ENCODE measurements around the gene UTP15. TPM values are rescaled to one million over a fixed set of nuclear protein-coding genes. Genes with fewer than 3 reads are reported as not detected.
A peak's percentile ranks its signal among the peaks of the same experiment; 100 is the strongest.

UTP15 gene
- total RNA-seq, 1 experiment from 2014 or later: 20.0 TPM

DNA sequence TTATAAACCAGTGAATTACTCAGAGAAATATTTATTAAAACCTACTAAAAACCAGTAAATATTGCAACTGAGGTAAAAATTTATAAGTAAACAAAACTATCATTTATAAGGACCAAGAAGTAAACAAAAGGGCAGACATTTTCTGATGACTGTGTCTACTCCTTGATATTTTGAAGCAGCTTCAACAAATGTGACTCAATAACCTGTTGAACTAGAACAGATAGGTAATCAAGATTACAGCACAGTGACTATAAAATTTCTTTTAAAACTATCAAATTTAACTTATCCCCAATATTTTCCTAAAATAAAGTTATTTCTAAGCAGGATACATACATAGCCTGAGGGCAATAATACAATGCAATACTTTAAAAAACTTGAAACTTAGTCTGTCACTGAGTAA lies 12.9 kb upstream of the UTP15 start:
- in situ Hi-C loops (cut with HindIII; ENCODE audit: low sequenced_read_pairs): no loop called here
- DNase-seq (ENCODE audit: low spot score): no peak

DNA sequence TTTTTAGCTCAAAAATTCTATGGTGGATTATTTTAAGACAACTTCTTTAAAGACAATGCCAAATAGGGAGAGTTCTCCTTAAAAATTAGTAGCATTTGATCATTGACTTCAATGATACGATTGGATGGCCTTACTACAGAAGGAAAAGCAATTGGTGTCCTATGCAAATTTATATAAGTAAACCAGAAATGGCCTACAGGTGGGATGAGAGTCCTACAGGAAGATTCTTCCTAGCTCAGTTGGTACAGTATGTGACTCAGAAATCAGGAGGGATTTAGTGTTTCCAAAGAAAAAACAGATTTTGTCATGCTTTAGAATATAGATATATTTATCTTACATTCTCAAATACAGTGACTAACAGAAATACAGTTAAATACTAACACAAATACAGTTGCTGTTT lies 6.6 kb upstream of the UTP15 start:
- in situ Hi-C loops (cut with HindIII; ENCODE audit: low sequenced_read_pairs): no loop called here
- no peak for DNase-seq (ENCODE audit: low spot score)

DNA sequence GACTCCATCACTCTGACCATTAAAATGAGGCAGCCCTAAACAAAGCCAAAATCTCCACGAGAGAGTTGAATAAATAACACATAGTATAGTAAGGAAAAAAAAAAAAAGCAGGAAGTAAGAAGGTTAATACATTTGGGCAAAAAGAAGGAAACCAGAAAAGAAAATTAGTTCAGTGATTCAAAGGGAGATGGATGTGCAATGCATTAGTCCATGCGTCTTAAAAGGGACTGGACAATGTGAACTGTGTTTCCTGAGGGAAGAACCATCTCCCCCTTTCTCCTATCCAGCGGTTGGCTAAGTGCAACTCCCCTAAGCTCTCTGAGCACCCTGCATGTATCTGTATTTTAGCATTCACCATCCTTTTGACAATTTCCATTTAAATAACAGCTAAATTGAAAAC lies 1.5 kb upstream of the UTP15 start:
- no peak for DNase-seq (ENCODE audit: low spot score)
- in situ Hi-C loops (cut with HindIII; ENCODE audit: low sequenced_read_pairs): no loop called here

DNA sequence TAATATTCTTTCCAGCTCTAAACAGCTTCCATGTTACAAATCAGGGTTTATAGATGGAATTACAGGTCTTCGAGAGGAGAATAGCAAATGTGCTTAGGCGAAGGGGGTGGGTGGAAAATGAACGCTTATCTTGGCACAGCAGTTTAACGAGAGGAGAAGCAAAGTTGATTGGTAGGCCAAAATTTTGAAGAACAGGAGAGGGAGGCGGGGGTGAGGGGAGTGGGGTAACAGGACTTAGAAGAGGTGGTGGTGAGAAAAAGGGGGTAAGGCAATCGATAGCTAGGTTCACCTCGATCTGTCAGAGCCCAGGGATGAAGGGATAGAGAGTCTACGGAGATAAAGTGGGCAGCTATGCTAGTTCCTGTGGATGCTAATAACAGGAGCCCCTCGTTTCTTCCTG lies 868 bp upstream of the UTP15 start:
- DNase-seq (ENCODE audit: low spot score): no peak
- in situ Hi-C loops (cut with HindIII; ENCODE audit: low sequenced_read_pairs): no loop called here

DNA sequence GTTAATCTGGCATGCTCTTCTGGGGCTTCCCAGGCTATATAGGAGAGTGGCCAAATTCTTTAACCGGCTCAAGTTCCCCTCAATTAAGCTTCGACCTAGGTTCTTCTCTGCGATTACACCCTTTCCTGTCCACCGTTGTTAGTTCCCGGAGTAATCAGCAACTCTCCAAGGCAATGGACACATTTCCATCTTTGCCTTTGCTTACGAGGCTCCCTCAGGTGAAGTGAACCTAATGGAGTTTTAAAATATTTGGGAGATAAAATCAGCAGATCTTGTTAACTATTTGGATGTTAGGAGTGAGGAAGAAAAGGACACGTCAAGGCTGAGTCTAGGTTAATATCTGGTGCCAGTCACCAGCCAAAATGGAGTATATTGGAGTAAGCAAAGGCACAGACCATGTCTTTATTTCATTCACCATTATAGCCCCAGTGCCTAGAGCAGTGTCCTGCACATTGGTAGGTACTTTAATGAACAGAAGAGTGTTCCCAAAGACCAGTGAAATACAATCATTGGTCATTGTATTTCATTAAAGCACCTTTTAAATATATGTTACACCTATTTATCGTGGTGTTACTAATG lies 515 bp downstream of the UTP15 start:
- DNase-seq (ENCODE audit: low spot score): no peak
- in situ Hi-C loops (cut with HindIII; ENCODE audit: low sequenced_read_pairs): no loop called here

DNA sequence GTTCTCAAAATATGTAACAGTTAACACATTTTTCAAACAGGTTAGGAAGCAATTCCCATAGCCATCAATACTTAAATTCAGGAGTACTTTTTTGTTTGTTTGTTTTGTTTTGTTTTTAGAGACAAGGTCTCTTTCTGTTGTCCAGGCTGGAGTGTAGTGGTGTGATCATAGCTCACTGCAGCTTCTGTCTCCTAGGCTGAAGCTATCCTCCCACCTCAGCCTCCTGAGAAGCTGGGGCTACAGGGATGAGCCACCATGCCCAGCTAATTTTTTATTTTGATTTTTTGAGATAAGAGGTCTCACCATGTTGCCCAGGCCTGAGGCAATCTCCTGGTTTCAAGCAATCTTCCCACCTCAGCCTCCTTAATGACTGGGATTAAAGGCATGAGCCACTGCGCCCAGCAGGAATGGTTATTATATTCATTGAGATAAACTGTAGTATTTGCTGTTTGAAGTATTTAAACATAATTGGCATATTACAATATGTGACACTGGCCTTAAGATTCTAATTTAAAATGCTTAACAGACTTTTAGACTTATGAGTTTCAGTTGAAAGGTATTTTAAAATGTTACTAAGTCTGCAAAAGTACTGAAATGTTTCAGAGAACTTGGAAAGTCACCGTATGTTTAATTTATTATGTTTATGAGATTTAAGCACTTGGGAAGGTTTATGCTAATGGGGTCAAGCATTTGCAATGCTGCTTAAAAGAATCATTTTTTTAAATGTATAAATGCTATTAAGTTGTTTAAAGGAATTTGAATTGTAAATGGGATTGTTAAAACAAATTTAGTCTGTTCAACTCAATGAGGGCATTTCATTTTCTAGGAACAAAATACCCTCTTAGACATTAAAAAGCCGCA lies 17.0 kb downstream of the UTP15 start:
- in situ Hi-C loops (cut with HindIII; ENCODE audit: low sequenced_read_pairs): no loop called here
- DNase-seq (ENCODE audit: low spot score): no peak

DNA sequence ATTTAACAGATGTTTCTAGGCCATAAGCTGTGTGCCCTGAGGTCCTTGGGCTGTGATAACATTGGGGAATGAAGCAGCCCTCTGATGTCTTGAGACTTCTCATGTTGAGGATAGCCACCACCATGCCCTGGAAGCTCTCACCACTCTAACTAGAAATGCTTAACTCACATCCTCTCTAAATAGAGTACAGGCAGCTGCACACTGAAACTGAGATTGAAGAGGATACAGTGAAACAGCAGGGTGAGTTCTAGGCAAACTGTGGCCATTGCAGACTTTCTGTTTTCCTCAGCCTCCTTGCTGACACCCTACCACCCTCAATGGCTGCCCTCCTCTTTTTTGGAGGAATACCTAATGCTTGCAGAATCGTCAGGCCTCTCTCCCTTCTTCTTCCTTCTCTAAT lies 22.4 kb downstream of the UTP15 start:
- in situ Hi-C loops (cut with HindIII; ENCODE audit: low sequenced_read_pairs): no loop called here
- DNase-seq (ENCODE audit: low spot score): no peak

DNA sequence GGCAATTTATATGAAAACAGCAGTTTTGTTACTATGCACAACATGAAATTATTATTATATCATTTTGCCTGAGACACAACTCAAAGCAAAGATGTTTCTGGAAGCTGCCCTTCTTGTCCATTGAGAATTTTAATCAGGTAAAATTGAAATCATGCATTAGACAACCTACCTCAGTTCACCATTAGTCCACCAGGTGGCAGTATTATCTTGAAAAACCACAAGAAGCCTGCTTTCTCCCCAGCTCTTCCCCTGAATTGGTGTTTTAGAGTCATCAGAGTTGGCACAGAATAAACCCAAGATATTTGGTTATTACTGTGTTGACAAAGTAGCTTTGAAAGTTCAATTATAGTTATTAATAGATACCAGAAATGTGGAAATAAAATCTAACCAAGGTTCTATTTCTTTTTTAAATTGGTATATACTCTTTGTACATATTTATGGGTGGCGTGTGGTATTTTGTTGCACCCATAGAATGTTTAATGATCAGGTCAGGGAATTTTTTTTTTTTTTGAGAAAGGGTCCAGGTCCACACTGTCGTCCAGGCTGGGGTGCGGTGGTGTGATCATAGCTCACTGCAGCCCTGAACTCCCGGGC lies 25.7 kb downstream of the UTP15 start:
- in situ Hi-C loops (cut with HindIII; ENCODE audit: low sequenced_read_pairs): no loop called here
- peak; percentile 80 for DNase-seq (ENCODE audit: low spot score)

DNA sequence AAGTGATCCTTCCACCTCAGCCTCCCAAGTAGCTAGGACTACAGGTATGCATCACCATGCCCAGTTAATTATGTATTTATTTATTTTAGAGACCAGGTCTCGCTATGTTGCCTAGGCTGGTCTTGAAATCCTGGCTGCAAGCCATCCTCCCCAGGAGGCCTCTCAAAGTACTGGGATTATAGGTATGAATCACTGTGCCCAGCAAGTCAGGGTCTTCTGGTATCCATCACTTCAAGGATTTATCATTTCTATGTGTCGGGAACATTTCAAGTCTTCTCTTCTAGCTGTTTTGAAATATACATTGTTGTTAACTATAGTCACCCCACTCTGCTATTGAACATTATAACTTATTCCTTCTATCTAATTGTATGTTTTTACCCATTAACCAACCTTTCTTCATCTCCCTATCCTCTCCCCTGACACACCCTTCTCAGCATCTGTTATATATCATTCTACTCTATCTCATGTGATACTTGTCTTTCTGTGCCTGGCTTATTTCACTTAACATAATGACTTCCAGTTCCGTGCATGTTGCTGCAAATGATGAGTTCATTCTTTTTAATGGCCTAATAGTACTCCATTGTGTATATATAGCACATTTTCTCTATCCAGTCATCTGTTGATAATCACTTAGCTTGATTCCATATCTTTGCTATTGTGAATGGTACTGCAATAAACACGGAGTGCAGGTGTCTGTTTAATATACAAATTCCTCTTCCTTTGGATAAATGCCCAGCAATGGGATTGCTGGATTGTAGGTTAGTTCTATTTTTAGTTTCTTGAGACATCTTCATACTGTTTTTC lies 26.4 kb downstream of the UTP15 start:
- no peak for DNase-seq (ENCODE audit: low spot score)
- in situ Hi-C loops (cut with HindIII; ENCODE audit: low sequenced_read_pairs): no loop called here

DNA sequence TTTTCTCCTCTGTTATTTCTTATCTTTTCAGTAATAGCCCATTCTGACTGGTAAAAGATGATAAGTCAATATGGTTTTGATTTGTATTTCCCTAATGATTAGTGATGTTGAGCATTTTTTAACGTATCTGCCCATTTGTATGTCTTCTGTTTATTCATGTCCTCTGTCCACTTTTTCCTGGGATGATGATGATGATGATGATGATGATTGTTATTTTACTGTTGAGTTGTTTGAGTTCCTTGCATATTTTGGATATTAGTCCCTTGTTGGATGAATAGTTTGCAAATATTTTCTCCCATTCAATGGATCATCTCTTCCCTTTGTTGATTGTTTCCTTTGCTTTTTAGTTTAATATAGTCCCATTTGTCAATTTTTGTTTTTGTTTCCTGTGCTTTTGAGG lies 27.0 kb downstream of the UTP15 start:
- in situ Hi-C loops (cut with HindIII; ENCODE audit: low sequenced_read_pairs): no loop called here
- no peak for DNase-seq (ENCODE audit: low spot score)

DNA sequence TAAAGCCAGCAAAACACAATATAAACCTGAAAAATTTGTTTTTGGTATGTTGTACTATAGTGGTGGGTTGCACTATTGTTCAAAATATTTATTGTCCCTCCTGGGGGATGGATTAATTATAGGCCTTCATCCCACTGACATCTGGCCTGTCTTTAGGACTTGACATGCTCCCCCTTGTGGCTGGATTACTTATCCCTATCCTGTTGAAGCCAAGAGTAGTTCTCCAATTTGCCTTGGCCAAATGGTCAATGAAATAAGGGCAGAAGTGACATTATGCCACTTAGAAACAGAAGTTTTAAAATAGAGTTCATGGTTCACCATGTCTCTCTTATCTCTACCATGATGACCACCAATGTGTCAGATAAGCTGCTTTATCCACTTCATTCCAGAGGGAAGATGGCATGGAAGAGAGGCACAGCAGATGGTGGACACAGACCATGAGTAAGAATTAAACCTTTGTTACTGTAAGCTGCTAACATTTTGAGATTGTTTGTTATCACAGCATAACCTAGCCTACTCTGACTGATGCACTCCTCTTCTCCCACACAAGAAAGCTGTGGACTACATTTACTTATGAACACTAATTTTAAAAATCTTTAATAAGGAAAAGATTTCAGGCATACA lies 31.3 kb downstream of the UTP15 start:
- no peak for DNase-seq (ENCODE audit: low spot score)
- in situ Hi-C loops (cut with HindIII; ENCODE audit: low sequenced_read_pairs): no loop called here

DNA sequence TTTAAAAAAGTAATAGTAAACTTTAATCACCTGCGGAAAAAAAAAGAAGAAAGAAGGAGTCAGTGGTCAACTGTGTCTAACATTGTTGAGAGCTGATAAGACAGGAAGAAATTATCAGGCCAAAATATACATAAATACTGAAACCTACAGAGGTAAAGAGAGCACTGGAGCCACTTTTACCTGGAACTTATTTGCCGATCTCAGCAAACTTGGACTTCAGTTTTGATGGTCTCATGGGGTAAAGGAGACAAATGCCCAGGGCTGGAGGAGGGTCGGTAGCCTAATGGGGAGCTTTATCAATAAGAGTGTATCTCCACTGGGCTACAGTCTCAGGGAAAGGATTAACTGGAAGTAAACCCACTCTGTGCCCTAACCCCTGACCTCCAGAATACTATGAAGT lies 33.8 kb downstream of the UTP15 start:
- no peak for DNase-seq (ENCODE audit: low spot score)
- in situ Hi-C loops (cut with HindIII; ENCODE audit: low sequenced_read_pairs): no loop called here

DNA sequence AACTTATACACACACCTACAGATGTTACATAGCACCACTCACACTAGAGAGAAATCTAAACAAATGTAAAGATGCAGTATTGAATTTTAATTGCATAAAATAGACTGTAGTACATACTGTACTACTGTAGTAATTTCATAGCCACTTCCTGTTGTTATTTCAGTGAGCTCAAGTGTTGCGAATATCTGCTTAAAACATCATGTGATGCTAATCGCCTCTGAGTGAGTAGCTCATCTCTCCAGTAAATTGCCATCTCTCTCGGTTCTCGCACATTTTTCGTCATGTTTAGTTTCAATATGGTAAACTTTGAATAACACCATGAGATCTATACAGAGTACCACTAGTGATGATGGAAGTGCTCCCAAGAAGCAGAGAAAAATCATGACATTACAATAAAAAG lies 38.5 kb downstream of the UTP15 start:
- DNase-seq (ENCODE audit: low spot score): no peak
- in situ Hi-C loops (cut with HindIII; ENCODE audit: low sequenced_read_pairs): no loop called here

DNA sequence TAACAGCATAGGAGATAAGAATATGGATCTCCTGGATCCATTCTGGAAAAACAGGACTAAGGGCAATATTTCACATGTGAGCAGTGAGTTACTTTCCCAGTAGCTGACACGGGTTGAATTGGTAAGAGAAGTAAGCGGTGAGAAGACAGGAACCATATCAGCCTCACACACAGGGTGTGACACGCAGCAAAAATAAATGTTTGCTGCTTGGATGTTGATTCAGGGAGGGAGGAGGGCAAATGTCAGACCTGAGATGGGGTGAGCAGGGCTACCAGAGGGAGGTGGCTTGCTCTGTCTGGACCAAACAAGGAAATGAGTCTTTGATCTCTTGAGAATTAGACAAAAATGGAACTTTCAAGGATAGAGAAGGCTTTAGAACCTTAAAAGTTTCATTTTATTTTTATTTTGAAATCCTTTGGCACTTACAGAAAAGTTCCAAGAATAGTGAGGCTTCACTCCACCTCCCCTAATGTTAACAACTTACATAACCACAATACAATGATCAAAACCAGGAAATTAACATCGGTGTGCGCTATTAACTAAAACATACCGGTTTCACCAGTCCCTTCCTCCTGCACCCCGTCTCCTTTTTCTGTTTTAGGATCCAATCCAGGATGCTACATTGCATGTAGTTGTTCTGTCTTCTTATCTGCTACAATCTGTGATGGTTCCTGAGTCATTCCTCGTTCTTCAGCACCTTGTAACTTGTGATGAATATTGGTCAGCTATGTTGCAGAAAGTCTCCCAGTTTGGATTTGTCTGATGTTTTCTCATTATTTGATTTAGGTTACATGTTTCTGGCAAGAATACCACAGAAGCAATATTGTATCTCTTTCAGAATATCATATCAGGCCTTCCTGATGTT lies 39.9 kb downstream of the UTP15 start:
- DNase-seq (ENCODE audit: low spot score): no peak
- in situ Hi-C loops (cut with HindIII; ENCODE audit: low sequenced_read_pairs): no loop called here

DNA sequence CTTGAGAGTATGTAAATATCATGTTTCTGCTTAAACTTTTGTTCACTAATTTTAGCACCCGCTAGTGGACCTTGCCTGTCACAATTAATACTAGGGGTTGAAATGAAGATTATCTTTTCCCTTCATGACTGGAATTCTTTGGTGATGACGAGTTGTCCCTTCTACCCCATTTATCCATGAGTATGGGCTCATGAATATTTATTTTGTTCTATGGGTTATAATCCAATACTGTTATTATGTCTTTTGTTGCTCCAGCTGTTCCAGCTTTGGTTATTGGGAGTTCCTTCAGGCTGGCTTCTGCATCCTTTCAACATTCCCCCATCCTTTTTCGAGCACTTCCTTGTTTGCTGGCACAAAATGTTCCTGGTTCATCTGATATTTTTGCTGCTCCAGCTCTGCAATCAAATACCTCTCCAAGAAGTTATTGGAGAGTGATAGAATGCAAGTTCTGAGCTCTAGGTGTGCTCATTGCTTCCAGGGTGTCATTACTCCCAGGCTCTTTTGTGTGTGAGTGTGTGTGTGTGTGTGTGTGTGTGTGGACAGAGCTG lies 40.7 kb downstream of the UTP15 start:
- in situ Hi-C loops (cut with HindIII; ENCODE audit: low sequenced_read_pairs): no loop called here
- no peak for DNase-seq (ENCODE audit: low spot score)

DNA sequence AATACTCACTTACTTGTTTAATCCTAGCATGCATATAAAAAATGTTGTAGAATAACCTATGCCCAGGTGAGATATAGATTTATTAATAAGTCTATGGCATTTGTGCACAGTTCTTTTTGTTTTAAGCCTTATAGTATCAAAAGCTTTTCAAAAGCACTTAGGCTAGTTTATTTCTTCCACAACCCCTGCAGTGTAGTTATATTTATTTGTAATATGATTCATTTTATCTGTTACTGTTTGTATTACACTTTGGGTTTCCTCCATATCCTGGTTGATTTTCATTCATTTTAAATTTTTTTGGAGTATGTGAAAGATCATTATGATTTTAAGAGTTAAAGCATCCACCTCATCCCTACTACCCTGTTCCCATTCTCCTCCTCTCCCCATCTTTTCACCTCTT lies 41.7 kb downstream of the UTP15 start:
- in situ Hi-C loops (cut with HindIII; ENCODE audit: low sequenced_read_pairs): no loop called here
- no peak for DNase-seq (ENCODE audit: low spot score)

DNA sequence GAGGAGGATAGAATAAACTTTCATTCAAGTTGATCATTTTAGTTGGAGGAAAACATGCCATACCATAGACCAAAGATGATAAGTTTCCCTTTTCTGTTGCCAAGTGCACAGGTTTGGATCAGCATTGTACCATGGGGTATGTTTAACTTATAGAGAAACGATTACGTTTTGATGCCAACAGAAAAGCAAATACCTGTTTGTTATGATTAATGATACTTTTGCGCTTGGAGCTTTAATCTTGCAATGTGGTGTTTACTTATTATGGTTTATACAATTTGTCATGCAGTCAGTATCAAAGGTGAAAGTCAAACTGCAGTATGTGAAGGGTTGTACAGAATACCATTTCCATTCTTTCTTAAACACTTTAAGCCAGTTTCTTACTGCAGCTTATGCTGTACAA lies 47.3 kb downstream of the UTP15 start:
- no peak for DNase-seq (ENCODE audit: low spot score)
- in situ Hi-C loops (cut with HindIII; ENCODE audit: low sequenced_read_pairs): no loop called here

DNA sequence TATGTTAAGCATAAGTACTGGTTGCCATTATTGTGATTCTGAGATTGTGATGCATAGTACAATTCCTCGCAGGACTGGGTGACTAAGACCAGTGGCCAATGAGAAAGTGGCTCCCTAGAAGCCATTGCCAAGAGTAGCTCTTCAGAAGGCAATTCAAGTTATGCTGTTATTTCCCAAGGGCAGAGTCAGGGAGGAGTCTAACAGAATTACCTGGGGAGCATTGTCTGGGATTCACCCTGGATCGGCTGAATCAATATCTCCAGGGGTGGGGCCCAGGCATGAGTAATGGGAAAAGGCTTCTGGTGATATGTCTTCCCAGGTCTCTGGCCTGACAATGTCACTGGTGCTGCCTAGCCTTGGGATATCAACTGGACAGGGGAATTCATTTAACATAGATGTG lies 49.5 kb downstream of the UTP15 start:
- in situ Hi-C loops (cut with HindIII; ENCODE audit: low sequenced_read_pairs): no loop called here
- DNase-seq (ENCODE audit: low spot score): no peak

Data from G401 (cell line).